H1 (cell line): ENCODE data around the gene PAEP. TPM values are rescaled to one million over a fixed set of nuclear protein-coding genes. Genes with fewer than 3 reads are reported as not detected.

ENCODE experiments used
- CTCF ChIA-PET: fragments of 300-600 bp; sonication (Branson Sonifier 250); formaldehyde crosslinking; loops from one replicate; lab custom pipeline; 2021; ENCODE audit not compliant: partially characterized antibody; lab: Charles Lee
- POLR2A ChIA-PET: fragments of 300-600 bp; sonication (Branson Sonifier 250); formaldehyde crosslinking; loops from one replicate; lab custom pipeline; 2021; ENCODE audit warnings: inconsistent platforms; ENCODE audit not compliant: partially characterized antibody; lab: Charles Lee
- DNase-seq, 2 experiments: peaks; one replicate each; pipeline versions ENCODE4 v3.0.0 to v3.0.0-alpha.2; 2010 to 2022; ENCODE audit warnings: low spot score in 2 of 2, low read depth in 1 of 2, mixed read lengths in 1 of 2
- FAIRE-seq: peaks from 2 replicates; lab custom pipeline; 2011; peaks lifted over from hg19 to GRCh38; lab: Jason Lieb, UNC
- H2AFZ ChIP-seq: 2 replicates; pipeline ENCODE4 v1.8.1; 2012; ENCODE audit warnings: low read length, inconsistent platforms
- H2AK5ac ChIP-seq: 2 replicates; pipeline ENCODE4 v1.6.1; 2013; ENCODE audit warnings: low read depth, low read length
- H2BK120ac ChIP-seq: replicated peaks from 2 replicates; pipeline ENCODE3; 2013; ENCODE audit warnings: low read depth, low read length, inconsistent platforms
- H2BK12ac ChIP-seq: 2 replicates; pipeline ENCODE4 v1.6.1; 2013; ENCODE audit warnings: low read depth, low read length
- H2BK15ac ChIP-seq: 2 replicates; pipeline ENCODE4 v1.6.1; 2013; ENCODE audit warnings: low read length
- H2BK20ac ChIP-seq: 2 replicates; pipeline ENCODE4 v1.6.1; 2013; ENCODE audit warnings: low read length
- H2BK5ac ChIP-seq: 2 replicates; pipeline ENCODE4 v1.6.1; 2013; ENCODE audit warnings: low read depth, low read length
- H3K14ac ChIP-seq: 2 replicates; pipeline ENCODE4 v1.6.1; 2013; ENCODE audit warnings: inconsistent platforms; ENCODE audit not compliant: insufficient read length
- H3K18ac ChIP-seq: 2 replicates; pipeline ENCODE4 v1.6.1; 2013; ENCODE audit warnings: low read length; ENCODE audit errors: extremely low read depth
- H3K23ac ChIP-seq: 2 replicates; pipeline ENCODE4 v1.6.1; 2013; ENCODE audit warnings: inconsistent platforms; ENCODE audit not compliant: insufficient read length
- H3K23me2 ChIP-seq: 2 replicates; pipeline ENCODE4 v1.6.1; 2013; ENCODE audit warnings: low read depth, low read length
- H3K27ac ChIP-seq: 2 replicates; pipeline ENCODE4 v1.6.1; 2011; ENCODE audit warnings: low read depth, low read length, inconsistent platforms
- H3K27me3 ChIP-seq, 4 experiments: replicated peaks in 1 of 4; 1 replicate in 1 of 4; 2 replicates in 3 of 4; pipeline versions ENCODE4 v1.6.1 to v1.8.1; 2011 to 2013; ENCODE audit warnings: low read length in 3 of 4, mild to moderate bottlenecking in 3 of 4, inconsistent platforms in 2 of 4, mixed read lengths in 2 of 4, moderate library complexity in 1 of 4; ENCODE audit not compliant: control insufficient read depth in 3 of 4, insufficient read depth in 3 of 4; ENCODE audit errors: extremely low read depth in 1 of 4
- H3K36me3 ChIP-seq, 4 experiments: 2 replicates each; pipeline versions ENCODE4 v1.6.1 to v1.8.1; 2011 to 2013; ENCODE audit warnings: mild to moderate bottlenecking in 4 of 4, low read length in 3 of 4, moderate library complexity in 2 of 4, control low read depth in 1 of 4, inconsistent platforms in 1 of 4; ENCODE audit not compliant: insufficient read depth in 4 of 4, control insufficient read depth in 2 of 4
- H3K4ac ChIP-seq: replicated peaks from 2 replicates; pipeline ENCODE3; 2013; ENCODE audit warnings: low read length, low read depth, mixed read lengths, inconsistent platforms; ENCODE audit not compliant: insufficient read length
- H3K4me1 ChIP-seq, 4 experiments: replicated peaks in 1 of 4; 1 replicate in 1 of 4; 2 replicates in 3 of 4; pipeline versions ENCODE4 v1.6.1 to v1.8.1; 2011 to 2013; ENCODE audit warnings: low read length in 3 of 4, inconsistent platforms in 2 of 4, mixed read lengths in 1 of 4; ENCODE audit not compliant: insufficient read depth in 4 of 4, control insufficient read depth in 3 of 4
- H3K4me2 ChIP-seq, 2 experiments: 2 replicates each; pipeline versions ENCODE4 v1.6.1 to v1.8.1; 2011 to 2013; ENCODE audit warnings: low read depth in 2 of 2, low read length in 2 of 2, control low read depth in 1 of 2, inconsistent platforms in 1 of 2, mild to moderate bottlenecking in 1 of 2; ENCODE audit not compliant: insufficient read depth in 1 of 2
- H3K4me3 ChIP-seq, 4 experiments: fragments of 200-600, 300-600 bp in 1 of 4; sonication (generic), shearing (Covaris generic), sonication (Bioruptor Twin) in 1 of 4; 2 replicates each; pipeline versions ENCODE4 v1.5.1 to v1.8.1; 2011 to 2016; ENCODE audit warnings: low read length in 4 of 4, low read depth in 3 of 4, control low read depth in 2 of 4, inconsistent platforms in 2 of 4, mild to moderate bottlenecking in 2 of 4, mixed read lengths in 1 of 4, moderate library complexity in 1 of 4; ENCODE audit not compliant: insufficient read depth in 2 of 4; ENCODE audit errors: extremely low read depth in 1 of 4
- H3K56ac ChIP-seq: replicated peaks from 2 replicates; pipeline ENCODE3; 2013; ENCODE audit warnings: low read depth, mild to moderate bottlenecking, mixed read lengths, low read length, inconsistent platforms; ENCODE audit not compliant: insufficient read length
- H3K79me1 ChIP-seq: 2 replicates; pipeline ENCODE4 v1.6.1; 2013; ENCODE audit warnings: low read depth, low read length, control low read depth
- H3K79me2 ChIP-seq, 2 experiments: 2 replicates each; pipeline versions ENCODE4 v1.6.1 to v1.8.1; 2012 to 2013; ENCODE audit warnings: low read length in 2 of 2, mild to moderate bottlenecking in 2 of 2, inconsistent platforms in 1 of 2; ENCODE audit not compliant: insufficient read depth in 2 of 2, control insufficient read depth in 1 of 2
- H3K9ac ChIP-seq, 4 experiments: replicated peaks in 1 of 4; 1 replicate in 1 of 4; 2 replicates in 3 of 4; pipeline versions ENCODE4 v1.6.1 to v1.8.1; 2011 to 2013; ENCODE audit warnings: low read depth in 3 of 4, low read length in 3 of 4, control low read depth in 2 of 4, mild to moderate bottlenecking in 2 of 4, moderate library complexity in 2 of 4, inconsistent platforms in 1 of 4; ENCODE audit errors: extremely low read depth in 1 of 4
- H3K9me3 ChIP-seq, 2 experiments: 2 replicates each; pipeline versions ENCODE4 v1.6.1 to v1.8.1; 2012 to 2013; ENCODE audit warnings: mild to moderate bottlenecking in 2 of 2, moderate library complexity in 2 of 2, control low read depth in 1 of 2, inconsistent platforms in 1 of 2, low read depth in 1 of 2, low read length in 1 of 2, mixed read lengths in 1 of 2; ENCODE audit not compliant: insufficient read depth in 2 of 2
- H4K20me1 ChIP-seq, 2 experiments: replicated peaks in 1 of 2; 2 replicates each; pipeline versions ENCODE3 to v1.8.1; 2011 to 2013; ENCODE audit warnings: inconsistent platforms in 2 of 2, low read length in 2 of 2, mild to moderate bottlenecking in 1 of 2; ENCODE audit not compliant: insufficient read depth in 2 of 2, control insufficient read depth in 1 of 2
- H4K5ac ChIP-seq: 2 replicates; pipeline ENCODE4 v1.6.1; 2013; ENCODE audit warnings: low read length, low read depth, mixed read lengths, inconsistent platforms; ENCODE audit not compliant: insufficient read length
- H4K8ac ChIP-seq: 2 replicates; pipeline ENCODE4 v1.8.0; 2013; ENCODE audit warnings: mild to moderate bottlenecking, moderate library complexity, low read length, inconsistent platforms; ENCODE audit not compliant: insufficient read depth; ENCODE audit errors: extremely low read depth
- H4K91ac ChIP-seq: replicated peaks from 2 replicates; pipeline ENCODE3; 2013; ENCODE audit warnings: low read length, mixed read lengths, inconsistent platforms; ENCODE audit not compliant: insufficient read length
- HDAC2 ChIP-seq, 2 experiments: fragments of 300-600 bp in 1 of 2; sonication (generic) in 1 of 2; IDR thresholded peaks; 2 replicates each; pipeline ENCODE4 v1.6.1; 2011 to 2012; ENCODE audit warnings: low read depth in 2 of 2, low read length in 2 of 2, mild to moderate bottlenecking in 2 of 2, moderate library complexity in 2 of 2, borderline replicate concordance in 1 of 2, inconsistent platforms in 1 of 2
- KDM5A ChIP-seq: fragments of 200-600 bp; IDR thresholded peaks from 2 replicates; pipeline ENCODE4 v1.7.1; 2012; ENCODE audit warnings: mild to moderate bottlenecking, low read length, inconsistent platforms, mixed read lengths
- SIX5 ChIP-seq: IDR thresholded peaks from 2 replicates; pipeline ENCODE4 v1.6.1; 2011; ENCODE audit warnings: mild to moderate bottlenecking, low read depth, low read length
- TBP ChIP-seq: IDR thresholded peaks from 2 replicates; pipeline ENCODE4 v1.6.1; 2011; ENCODE audit warnings: low read depth, low read length, improper control_type of control experiment
- TEAD4 ChIP-seq: IDR thresholded peaks from 2 replicates; pipeline ENCODE4 v1.6.1; 2012; ENCODE audit warnings: low read depth, low read length, inconsistent platforms, mixed read lengths
- WGBS, 2 experiments: shearing (Covaris generic) in 1 of 2; methylation state at CpG; one replicate each; pipeline versions ENCODE4 v1.1.6 to v1.1.7; 2013 to 2015; ENCODE audit warnings: low lambda C conversion rate in 2 of 2, mixed read lengths in 2 of 2, inconsistent platforms in 1 of 2, low coverage in 1 of 2, missing lambda C conversion rate in 1 of 2; ENCODE audit not compliant: insufficient replicate concordance in 2 of 2, insufficient coverage in 1 of 2, insufficient read length in 1 of 2; ENCODE audit errors: extremely low coverage in 1 of 2, missing lambda C conversion rate in 1 of 2; 5-methylcytosine and 5-hydroxymethylcytosine counted together
- polyA plus RNA-seq, 7 experiments: library from polyadenylated mRNA; depleted of rRNA in 3 of 7; stranded (reverse) in 5 of 7; unstranded in 2 of 7; fragments of >200 nt in 5 of 7; fragments of 200-250 nt in 2 of 7; gene quantifications; 1 replicate in 5 of 7; 2 replicates in 1 of 7; 4 replicates in 1 of 7; pipeline versions ENCODE4 v1.2.1 to v1.2.3, GENCODE V29; 2011 to 2013; ENCODE audit warnings: missing spikeins in 2 of 7, mixed read lengths in 2 of 7
- total RNA-seq: library from RNA; stranded (reverse); fragmentation: NEBNext Ultra II Directional; extraction: Animal tissue kit (Norgen Biotek cat#: 25700); gene quantifications from 2 replicates; pipeline ENCODE4 v1.2.1, GENCODE V29; 2021
- TF ChIP-seq, protein P1 (sequence below): IDR thresholded peaks from 2 replicates; pipeline ENCODE4 v1.6.1; 2012; ENCODE audit warnings: inconsistent platforms

PAEP gene
- total and polyA plus RNA-seq, 2 of the 8 experiments (the other 6 are each of a cell fraction or from before 2014, with no cell fraction given) = not detected

DNA sequence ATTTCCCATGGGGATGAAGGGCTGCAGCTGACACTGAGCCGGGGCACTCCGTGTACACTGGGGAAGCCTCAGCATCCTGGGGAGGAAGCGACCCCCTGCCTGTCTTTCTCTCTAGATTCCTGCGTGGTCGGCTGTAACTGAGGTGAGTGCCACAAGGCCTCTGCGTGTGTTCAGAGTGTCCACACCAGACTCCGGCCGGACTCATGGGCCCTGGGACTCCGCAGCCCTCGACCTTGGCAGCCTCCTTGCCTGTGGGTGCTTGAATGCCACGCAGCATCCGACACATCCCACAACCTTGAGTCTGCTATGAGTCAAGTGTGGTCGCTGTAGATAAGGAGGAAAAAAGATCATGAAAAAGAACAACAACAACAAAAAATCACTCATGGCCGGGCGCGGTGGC is 23.4 kb downstream of the PAEP start:
- Histone ChIP-seq H3K27me3 (no peaks in the 10 kb centered on the region), H4K91ac (no peak overlapping the region), H2BK5ac (no peak overlapping the region), H4K8ac (peak overlapping the region; percentile 51; the same call in 1 of the 2 replicates), H3K4me3 (no peak overlapping the region), H4K5ac (no peak overlapping the region), H3K9me3 (peaks cover 2 to 3% of the 10 kb centered on the region in 2 experiments; a peak in 1 of 4 replicates), H2AFZ (no peak overlapping the region), H3K79me2 (no peaks in the 10 kb centered on the region), H2AK5ac (no peak overlapping the region), H3K23me2 (no peaks in the 10 kb centered on the region), H3K4ac (no peak overlapping the region), H3K23ac (no peak overlapping the region), H3K36me3 (no peaks in the 10 kb centered on the region), H3K14ac (no peak overlapping the region), H3K9ac (no peak overlapping the region), H2BK20ac (no peak overlapping the region), H3K4me1 (no peaks in the 10 kb centered on the region; a peak in 1 of 7 replicates), H3K4me2 (no peak overlapping the region), H3K27ac (no peak overlapping the region), H4K20me1 (no peaks in the 10 kb centered on the region), H2BK12ac (no peak overlapping the region), H2BK15ac (no peak overlapping the region), H3K18ac (no peak overlapping the region), H3K79me1 (no peaks in the 10 kb centered on the region), H2BK120ac (no peak overlapping the region), H3K56ac (no peak overlapping the region)
- WGBS, 2 experiments = 85% methylated on average over 16 of the region's 16 CpGs; no CpG with 5 or more reads in 1 of the 2 experiments
- ChIA-PET CTCF (interaction anchor here (0.9 kb wide), 1 partner anchor 236 kb away, joined by 3 read pairs; no protein-coding TSS in a partner anchor), POLR2A (interaction anchor here (1.5 kb wide), 1 partner anchor 8 kb away, joined by 3 read pairs; no protein-coding TSS in a partner anchor)
- DNase-seq (no peak), FAIRE-seq (no peak)
- TF ChIP-seq SIX5 = no peak
- TF ChIP-seq TEAD4 = no peak
- no peak for TF ChIP-seq TBP
- TF ChIP-seq HDAC2 (IDR thresholded peaks at IDR 0.05; ENCODE audit: borderline replicate concordance in 1 of 2, low read depth in 2 of 2, low read length in 2 of 2) = no peak
- TF ChIP-seq, protein P1, sequence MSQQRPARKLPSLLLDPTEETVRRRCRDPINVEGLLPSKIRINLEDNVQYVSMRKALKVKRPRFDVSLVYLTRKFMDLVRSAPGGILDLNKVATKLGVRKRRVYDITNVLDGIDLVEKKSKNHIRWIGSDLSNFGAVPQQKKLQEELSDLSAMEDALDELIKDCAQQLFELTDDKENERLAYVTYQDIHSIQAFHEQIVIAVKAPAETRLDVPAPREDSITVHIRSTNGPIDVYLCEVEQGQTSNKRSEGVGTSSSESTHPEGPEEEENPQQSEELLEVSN = no peak
- no peak for TF ChIP-seq KDM5A
